G401 (cell line): ENCODE data around the gene ZCWPW1. TPM values are rescaled to one million over a fixed set of nuclear protein-coding genes. Genes with fewer than 3 reads are reported as not detected.
"Not testable (repeated sequence)": the region's sequence is repeated elsewhere in the genome, so short reads cannot be mapped to it uniquely, and the experiment has no call there.

ENCODE experiments used
- DNase-seq: peaks from one replicate; pipeline ENCODE4 v3.0.0-alpha.2; 2015; ENCODE audit warnings: low spot score
- in situ Hi-C: cut with HindIII; loops from 2 replicates; pipeline ENCODE4 v1.10.0; 2016; ENCODE audit warnings: low sequenced_read_pairs, mixed read lengths
- total RNA-seq: library from RNA; depleted of rRNA; stranded (reverse); fragments of >200 nt; shearing (Covaris generic); gene quantifications from 2 replicates; pipeline ENCODE4 v1.2.3, GENCODE V29; 2014

Gene ZCWPW1
- total RNA-seq, 1 experiment from 2014 or later: 0.54 TPM

DNA sequence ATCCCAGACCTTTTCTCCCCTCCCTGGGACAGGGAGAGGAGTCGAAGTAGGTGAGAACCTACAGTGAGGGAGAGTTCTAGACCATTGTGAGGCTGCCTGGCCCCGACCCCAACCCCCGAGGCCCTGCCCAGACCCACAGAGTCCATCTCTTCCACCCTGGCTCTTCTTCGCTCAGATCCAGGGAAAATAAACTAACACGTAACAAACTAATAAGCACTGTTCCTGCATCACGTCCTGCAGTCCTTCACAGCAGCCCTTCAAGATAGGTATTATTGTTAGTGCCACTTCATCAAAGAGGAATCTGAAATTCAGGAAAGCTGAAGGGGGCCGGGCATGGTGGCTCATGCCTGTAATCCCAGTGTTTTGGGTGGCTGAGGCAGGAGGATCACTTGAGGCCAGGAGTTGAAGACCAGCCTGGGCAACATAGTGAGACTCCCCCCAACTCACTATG, 35.7 kb upstream of the ZCWPW1 start, which contains the start of gene SPACDR:
TSS of gene SPACDR (minus strand) at position 51 of the 451 bp plus-strand sequence. CDS start 235 bp downstream, outside the sequence.
- no peak for DNase-seq
- in situ Hi-C loops: no loop called here

DNA sequence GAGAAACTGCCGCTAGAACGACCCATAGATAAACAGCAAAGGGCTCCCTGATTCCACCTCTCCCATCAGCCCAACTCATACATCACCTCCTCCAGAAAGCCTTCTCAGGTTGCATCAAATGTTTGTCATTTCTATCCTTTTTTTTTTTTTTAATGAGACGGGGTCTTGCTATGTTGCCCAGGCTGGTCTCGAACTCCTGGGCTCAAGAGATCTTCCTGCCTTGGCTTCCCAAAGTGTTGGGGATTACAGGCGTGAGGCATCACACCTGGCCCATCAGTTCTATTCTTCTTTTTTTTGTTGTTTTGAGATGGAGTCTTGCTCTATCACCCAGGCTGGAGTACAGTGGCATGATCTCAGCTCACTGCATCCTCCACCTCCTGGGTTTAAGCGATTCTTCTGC, 28.5 kb upstream of the ZCWPW1 start:
- DNase-seq: no peak
- in situ Hi-C loops: no loop called here

DNA sequence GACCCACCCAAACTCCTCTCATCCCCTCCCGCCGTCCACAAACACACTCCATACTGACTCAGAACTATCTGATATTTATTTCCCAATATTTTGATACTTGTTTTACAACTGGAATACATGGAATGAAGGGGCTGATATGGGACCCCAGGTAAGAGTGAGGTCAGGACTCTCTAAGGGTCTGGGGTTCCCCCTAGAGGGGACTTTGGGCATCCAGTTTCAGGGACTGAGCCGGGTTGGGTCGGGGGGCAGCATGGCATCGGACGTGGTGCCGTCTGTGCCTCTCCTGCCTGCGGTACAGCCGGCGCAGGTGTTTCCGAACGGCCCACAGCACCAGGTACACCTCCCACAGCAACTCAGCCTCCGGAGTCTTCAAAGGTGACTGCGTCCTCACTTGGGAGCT, 28.1 kb upstream of the ZCWPW1 start:
- in situ Hi-C loops: no loop called here
- no peak for DNase-seq

DNA sequence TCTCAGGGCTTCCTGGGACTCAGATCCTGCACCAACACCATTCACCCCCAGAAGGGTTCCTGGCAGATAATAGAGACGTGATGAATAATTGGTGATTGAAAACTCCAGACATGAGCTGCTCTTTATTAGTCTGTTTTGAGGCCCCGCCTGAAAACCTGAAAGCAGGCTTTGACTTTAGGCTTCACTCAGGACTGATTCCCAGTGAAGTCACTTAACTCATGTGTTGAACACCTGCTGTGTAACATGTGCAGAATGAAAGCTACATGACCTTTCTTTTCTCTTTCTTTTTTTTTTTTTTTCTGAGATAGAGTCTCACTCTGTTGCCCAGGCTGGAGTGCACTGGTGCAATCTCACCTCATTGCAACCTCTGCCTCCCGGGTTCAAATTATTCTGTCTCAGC, 26.7 kb upstream of the ZCWPW1 start:
- DNase-seq: no peak
- in situ Hi-C loops: no loop called here

DNA sequence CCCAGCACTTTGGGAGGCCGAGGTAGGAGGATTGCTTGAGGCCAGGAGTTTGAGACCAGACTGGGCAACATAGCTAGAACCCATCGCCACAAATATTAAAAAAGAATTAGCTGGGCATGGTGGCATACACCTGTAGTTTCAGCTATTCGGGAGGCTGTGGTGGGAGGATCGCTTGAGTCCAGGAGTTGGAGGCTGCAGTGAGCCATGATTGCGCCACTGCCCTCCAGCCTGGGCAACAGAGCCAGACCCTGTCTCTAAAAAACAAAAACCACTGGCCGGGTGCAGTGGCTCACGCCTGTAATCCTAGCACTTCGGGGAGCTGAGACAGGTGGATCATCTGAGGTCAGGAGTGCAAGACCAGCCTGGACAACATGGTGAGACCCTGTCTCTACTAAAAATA, 25.4 kb upstream of the ZCWPW1 start:
- in situ Hi-C loops: not testable (repeated sequence)

DNA sequence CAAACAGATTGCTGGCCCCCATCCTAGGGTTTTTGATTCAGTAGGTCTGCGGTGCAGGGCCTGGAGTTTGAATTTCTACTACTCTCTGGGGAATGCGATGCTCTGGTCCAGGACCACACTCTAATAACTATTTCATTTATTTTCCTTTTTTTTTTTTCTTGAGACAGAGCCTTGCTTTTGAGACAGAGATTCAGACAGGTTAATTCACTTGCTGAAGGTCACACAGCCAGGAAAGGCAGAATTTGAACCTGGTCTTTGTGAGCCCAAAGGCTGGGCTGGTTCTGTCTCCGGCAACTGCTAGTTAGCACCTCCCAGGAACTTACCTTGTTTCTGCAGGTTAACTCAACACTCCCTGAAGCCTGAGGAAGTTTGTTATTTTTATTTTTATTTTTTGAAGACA, 24.0 kb upstream of the ZCWPW1 start:
- in situ Hi-C loops: no loop called here
- no peak for DNase-seq

More for the DNA sequence above, 25.4 kb upstream of the ZCWPW1 start:
- DNase-seq: not testable (repeated sequence)

DNA sequence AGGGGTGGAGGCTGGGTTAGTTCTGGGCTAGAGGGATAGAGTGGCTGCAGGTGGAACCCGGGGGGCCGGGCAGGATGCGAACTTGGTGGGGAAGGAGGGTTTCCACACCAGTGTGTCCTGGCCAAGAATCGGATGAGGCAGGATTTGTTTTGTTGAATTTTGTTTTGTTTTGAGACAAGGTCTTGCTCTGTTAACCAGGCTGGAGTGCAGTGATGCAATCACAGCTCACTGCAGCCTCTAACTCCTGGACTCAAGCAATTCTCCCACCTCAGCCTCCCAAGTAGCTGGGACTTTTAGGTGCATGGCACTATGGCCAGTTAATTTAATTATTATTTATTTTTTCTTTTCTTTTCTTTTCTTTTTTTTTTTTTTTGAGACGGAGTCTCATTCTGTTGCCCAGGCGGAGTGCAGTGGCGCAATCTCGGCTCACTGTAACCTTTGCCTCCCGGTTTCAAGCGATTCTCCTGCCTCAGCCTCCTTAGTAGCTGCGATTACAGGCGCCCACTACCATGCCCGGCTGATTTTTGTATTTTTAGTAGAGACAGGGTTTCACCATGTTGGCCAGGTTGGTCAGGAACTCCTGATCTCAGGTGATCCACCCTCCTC, 20.8 kb upstream of the ZCWPW1 start:
- no peak for DNase-seq
- in situ Hi-C loops: no loop called here

DNA sequence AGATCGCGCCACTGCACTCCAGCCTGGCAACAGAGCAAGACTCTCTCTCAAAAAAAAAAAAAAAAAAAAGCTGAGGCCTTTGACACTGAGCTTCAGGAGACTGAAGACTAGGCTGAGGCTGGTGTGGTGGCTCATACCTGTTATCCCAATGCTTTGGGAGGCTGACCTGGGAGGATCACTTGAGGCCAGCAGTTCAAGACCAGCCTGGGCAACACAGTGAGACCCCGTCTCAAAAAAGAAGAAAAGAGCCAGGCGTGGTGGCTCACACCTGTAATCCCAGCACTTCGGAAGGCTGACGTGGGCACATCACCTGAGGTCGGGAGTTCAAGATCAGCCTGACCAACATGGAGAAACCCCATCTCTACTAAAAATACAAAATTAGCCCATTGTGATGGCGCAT, 18.9 kb upstream of the ZCWPW1 start:
- in situ Hi-C loops, DNase-seq: not testable (repeated sequence)

DNA sequence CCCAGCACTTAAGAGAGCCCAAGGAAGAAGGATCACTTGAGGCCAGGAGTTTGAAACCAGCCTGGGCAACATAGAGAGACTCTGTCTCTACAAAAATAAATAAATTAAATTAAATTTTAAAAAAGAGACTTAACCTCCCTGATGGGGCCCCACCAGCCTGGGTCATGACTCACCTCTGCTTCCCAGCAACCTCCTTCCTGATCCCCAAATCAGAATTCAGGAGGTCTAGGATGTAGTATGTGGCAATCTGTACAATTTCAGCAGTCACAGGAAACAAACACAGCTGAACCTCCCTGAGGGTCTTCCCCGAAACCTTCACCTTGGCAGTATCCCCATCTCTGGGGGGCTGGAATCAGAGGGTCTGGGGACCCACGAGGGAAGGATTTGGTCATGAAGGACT, 17.5 kb upstream of the ZCWPW1 start:
- in situ Hi-C loops: no loop called here
- DNase-seq: no peak

DNA sequence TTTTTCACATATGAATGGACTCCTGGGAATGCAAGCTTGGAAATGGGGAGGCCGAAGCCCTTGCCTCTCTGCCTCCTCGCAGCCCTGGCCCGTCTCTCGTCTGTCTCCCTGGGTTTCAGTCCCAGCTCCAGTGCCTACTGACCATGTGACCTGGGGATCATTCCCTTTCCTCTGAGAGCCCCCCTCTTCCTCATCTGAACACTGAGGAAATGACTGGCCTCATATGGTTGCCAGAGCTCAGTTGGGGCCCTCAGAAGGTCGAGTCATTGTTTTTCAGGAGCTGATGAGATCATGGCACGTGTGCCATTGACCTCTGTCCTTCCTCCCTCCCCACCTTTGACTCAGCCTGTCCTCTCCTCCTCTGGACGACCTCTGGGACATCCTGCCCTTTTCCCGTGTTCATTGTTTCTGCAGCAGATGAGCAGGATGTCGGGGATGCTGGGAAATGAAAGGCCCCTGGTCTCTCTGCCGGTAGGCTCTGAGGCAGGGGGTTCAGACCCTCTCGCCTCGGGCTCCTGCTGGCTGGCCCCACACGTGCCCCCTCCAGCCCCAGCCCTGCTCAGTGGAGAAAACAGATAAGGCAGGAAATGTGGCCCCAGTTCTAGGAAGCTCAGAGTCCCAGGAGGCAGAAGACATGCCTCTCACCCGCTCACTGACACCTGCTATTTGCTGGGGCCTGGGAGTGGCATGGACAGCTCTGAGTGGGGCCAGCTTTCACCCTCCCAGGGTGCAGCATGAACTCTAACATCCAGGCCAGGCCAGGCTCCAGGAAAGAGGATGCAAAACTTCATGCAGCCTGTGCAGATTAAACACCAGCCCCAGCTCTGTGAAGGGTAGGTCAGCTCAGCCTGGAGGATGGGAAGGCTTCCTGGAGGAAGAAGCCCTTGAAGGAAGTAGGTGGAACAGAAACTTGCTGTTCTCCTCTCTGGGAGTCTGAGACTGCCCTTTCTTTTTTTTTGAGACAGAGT, 16.1 kb upstream of the ZCWPW1 start:
- in situ Hi-C loops: no loop called here
- no peak for DNase-seq

DNA sequence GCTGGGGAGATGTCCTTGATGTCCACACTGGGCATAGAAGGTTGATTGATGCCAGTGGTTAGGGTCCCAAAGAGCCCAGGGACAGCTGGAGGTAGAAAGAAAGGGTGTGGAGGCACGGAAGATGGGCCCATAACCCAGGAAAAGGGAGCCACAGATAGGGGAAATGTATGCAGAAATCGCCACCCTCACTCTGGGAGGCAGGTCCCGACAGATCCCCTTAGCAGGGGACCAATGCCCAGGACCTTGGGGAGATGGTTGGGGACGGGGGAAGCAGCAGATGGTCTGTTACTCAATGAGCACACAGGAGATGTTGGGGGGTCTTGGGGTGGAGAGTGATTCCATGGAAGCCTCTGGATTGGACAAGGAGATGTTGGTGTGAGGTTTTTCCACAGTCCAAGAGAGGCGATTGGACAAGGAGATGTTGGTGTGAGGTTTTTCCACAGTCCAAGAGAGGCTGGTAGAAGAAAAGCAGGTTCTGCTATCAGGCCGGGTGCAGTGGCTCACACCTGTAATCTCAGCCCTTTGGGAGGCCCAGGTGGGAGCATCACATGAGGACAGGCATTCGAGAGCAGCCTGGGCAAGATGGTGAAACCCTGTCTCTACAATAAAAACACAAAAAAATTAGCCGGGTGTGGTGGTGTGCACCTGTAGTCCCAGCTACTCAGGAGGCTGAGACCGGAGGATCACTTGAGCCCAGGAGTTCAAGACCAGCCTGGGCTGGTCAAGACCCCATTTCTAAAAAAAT, 14.8 kb upstream of the ZCWPW1 start:
- no peak for DNase-seq
- in situ Hi-C loops: no loop called here

DNA sequence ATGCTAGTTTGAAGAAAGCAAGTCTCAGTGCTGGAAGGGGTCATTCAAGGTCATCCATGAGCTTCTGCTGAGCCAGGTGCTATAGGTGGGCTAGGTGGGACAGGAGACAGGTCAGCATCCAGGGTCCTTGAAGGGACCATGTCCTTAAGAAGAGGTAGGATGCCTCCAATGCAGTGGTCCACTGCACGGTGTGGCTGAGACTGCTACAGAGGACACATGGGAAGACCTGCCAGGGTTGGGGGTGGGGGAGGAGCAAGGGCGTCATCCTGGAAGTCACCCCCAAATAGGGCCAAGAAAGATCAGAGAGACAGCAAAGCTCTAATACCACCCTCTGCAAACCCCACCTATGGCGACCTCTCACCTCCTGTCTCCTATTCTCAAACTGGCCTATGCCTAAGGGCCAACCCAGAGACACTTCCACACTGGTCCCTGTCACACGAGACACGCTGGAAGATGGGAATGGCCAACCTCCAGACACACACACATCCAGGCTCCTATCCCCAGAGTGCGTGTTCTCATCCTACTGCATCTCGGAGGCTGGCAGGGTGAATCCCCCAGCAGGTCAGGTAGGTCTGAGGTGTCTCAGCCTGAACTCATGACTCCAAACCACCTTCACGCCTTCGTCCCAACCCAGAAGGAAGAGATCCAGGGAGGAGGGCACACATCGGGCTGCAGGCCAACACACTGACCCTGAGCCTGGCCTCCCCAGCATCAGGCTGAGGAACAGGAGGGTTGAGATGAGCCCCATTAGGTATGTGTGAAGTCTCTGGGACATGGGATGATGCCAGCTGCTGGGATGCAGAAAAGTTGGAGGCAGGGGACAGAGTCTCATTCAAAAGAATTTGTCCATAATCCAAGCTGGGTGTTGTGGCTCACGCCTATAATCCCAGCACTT, 13.4 kb upstream of the ZCWPW1 start:
- in situ Hi-C loops: no loop called here
- DNase-seq: no peak

DNA sequence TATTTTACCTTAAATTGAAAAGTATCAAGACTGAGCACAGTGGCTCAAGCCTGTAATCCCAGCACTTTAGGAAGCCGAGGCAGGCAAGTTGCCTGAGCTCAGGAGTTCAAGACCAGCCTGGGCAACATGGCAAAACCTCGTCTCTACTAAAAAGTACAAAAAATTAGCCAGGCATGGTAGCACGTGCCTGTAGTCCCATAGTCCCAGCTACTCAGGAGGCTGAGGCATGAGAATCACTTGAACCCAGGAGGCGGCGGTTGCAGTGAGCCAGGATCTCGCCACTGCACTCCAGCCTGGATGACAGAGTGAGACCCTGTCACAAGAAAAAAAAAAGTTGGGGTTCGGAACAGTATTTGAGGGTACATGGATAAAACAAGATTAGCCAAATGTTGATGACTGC, 10.7 kb upstream of the ZCWPW1 start:
- in situ Hi-C loops, DNase-seq: not testable (repeated sequence)

DNA sequence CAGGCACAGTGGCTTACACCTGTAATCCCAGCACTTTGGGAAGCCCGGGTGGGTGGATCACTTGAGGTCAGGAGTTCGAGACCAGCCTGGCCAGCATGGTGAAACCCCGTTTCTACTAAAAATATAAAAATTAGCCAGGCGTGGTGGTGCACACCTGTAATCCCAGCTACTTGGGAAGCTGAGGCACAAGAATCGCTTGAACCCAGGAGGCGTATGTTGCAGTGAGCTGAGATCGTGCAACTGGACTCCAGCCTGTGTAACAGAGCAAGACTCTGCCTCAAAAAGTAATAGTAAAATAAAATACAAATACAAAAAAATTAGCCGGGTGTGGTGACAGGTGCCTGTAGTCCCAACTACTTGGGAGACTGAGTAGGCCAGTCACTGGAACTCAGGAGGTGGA, 10.2 kb upstream of the ZCWPW1 start:
- in situ Hi-C loops: not testable (repeated sequence)

DNA sequence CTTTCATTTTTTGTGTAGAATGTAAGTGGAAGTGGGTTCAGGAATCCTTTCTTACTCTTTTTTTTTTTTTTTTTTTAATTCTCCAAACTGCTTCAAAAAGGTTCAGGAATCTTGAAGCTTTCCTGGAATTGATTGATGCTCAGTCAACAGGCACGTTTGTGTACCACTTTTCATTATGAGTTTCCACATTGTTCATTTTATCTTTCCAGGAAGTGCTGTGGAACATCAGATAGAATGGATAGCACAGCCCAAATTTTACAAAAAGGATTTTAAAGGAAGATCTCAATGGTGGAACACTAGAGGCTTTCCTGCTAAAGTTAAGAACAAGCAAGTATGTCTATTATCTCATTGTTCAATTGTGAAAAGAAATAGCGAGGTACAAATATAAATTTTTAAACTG, 9.7 kb upstream of the ZCWPW1 start:
- in situ Hi-C loops: no loop called here
- DNase-seq: no peak

More for the DNA sequence above, 10.2 kb upstream of the ZCWPW1 start:
- not testable (repeated sequence) for DNase-seq

DNA sequence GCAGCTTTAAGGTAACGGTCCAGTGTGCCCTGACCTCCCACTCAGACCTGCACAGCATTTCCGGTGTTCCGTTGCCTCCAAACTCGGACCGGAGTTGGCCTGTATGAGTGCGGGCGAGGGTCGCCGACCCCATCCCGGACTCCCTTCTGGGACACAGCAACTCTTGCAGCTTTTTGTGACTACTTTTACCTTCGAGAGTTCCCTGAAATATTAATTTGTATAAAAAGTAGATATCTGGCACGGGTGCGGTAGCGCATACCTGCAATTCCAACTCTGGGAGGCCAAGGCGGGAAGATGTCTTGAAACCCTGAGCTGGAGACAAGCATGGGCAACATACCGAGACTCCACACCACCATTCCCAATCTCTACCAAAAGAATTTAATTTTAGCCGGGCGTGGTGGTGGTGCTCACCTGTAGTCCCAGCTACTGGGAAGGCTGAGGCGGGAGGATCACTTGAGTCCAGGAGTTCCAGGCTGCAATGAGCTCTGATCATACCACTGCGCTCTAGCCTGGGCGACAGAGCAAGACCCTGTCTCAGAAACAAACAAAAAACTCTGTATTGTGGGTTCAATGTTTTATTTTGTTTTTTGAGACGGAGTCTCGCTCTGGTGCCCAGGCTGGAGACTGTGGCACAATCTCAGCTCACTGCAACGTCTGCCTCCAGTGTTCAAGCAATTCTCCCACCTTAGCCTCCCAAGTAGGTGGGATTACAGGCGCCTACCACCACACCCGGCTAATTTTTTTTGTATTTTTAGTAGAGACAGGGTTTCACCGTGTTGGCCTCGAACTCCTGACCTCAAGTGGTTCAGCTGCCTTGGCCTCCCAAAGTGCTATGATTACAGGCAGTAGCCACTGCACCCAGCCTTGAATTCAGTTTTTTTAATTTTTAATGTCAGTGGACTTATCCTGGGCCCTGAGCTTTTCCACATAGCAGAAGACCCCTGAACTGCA, 8.9 kb upstream of the ZCWPW1 start:
- in situ Hi-C loops: no loop called here
- no peak for DNase-seq

DNA sequence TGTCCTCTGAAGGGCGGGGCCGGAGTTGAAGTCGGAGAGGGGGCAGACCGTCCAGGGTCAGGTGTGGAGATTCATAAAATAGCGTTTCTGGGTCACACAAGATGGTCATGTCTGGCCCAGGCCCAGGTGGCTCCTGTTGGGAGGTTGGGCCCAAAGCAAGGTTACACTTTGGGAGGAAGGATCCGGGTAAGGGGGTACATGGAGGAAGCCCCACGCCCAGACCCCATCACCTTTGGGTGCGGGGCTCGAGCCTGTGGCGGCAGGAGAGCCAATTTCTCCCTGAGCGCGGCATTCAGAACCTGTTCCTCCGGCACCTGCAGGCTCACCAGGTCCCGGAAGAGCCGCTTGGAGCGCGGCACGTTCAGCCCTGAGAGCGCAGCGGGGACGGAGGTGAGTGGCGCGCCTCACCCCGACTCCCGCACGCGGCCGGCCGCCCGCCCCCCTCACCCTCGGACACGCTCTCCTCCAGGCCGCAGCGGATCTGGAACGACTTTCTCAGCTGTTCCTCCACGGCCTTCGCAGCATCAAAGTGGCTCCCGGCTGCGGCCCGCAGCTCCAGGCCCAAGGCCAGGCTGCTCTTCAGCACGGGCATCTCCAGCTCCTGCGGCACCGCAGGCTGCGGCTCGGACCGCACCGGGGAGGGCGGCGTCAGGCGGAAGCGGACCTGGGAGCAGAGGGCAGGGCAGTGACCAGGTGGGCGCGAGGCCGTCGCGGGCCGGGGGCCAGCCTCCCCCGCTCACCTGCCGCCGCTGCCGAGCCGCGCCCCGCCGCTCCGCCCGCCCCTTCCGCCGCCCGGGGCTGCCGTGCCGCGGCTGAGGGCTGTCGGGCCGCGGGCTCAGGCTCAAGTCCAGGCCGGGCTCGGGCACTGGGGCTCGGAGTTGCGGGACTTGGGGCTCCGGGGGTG, 7.2 kb upstream of the ZCWPW1 start:
- DNase-seq: peak; percentile 47

More for the DNA sequence above, 7.2 kb upstream of the ZCWPW1 start:
- in situ Hi-C loops: no loop called here
